GM23338 (cell line): ENCODE results near the gene PPP1R9B. TPM values are rescaled to one million over a fixed set of nuclear protein-coding genes. Genes with fewer than 3 reads are reported as not detected.

Experiments used
- ATAC-seq: fragments of 200-7000 bp; cut with Tn5 transposase; 3 replicates; pipeline ENCODE4 v1.9.1; 2020
- DNase-seq: peaks from one replicate; pipeline ENCODE4 v3.0.0-alpha.2; 2015; ENCODE audit warnings: low spot score
- H2AFZ ChIP-seq: fragments of 200-600 bp; sonication (generic); 2 replicates; pipeline ENCODE4 v1.8.0; 2016; ENCODE audit warnings: antibody characterized with exemption, mild to moderate bottlenecking, moderate library complexity
- H3F3A ChIP-seq: fragments of 200-600 bp; sonication (generic); replicated peaks from 2 replicates; pipeline ENCODE4 v1.8.0; 2017; ENCODE audit warnings: antibody characterized with exemption, mixed run types, low read depth
- H3K27ac ChIP-seq: fragments of 200-600 bp; sonication (generic); 2 replicates; pipeline ENCODE4 v1.6.1; 2016; ENCODE audit warnings: low read depth
- H3K27me3 ChIP-seq: fragments of 200-600 bp; sonication (generic); 2 replicates; pipeline ENCODE4 v1.8.0; 2016; ENCODE audit warnings: mild to moderate bottlenecking, mixed run types, moderate library complexity; ENCODE audit not compliant: insufficient read depth
- H3K36me3 ChIP-seq: fragments of 200-600 bp; sonication (generic); 2 replicates; pipeline ENCODE4 v1.8.0; 2016; ENCODE audit warnings: mild to moderate bottlenecking; ENCODE audit not compliant: insufficient read depth
- H3K4me1 ChIP-seq: fragments of 200-600 bp; sonication (generic); 2 replicates; pipeline ENCODE4 v1.8.0; 2016; ENCODE audit warnings: mild to moderate bottlenecking, moderate library complexity; ENCODE audit not compliant: insufficient read depth
- H3K4me2 ChIP-seq: fragments of 200-600 bp; sonication (generic); 2 replicates; pipeline ENCODE4 v1.7.1; 2017; ENCODE audit warnings: mixed run types
- H3K4me3 ChIP-seq: fragments of 200-600 bp; sonication (generic); 2 replicates; pipeline ENCODE4 v1.6.1; 2016; ENCODE audit warnings: mixed run types
- H3K79me2 ChIP-seq: fragments of 200-600 bp; sonication (generic); replicated peaks from 2 replicates; pipeline ENCODE4 v1.8.0; 2017; ENCODE audit warnings: mild to moderate bottlenecking; ENCODE audit not compliant: insufficient read depth
- H3K9me2 ChIP-seq: fragments of 200-600 bp; sonication (generic); 2 replicates; pipeline ENCODE4 v1.8.0; 2017; ENCODE audit not compliant: insufficient read depth
- H4K20me1 ChIP-seq: fragments of 200-600 bp; sonication (generic); replicated peaks from 2 replicates; pipeline ENCODE4 v1.8.0; 2017; ENCODE audit warnings: mild to moderate bottlenecking; ENCODE audit not compliant: insufficient read depth
- H3K27ac Mint-ChIP-seq: 2 replicates; pipeline ENCODE4 v1.8.0; 2020; ENCODE audit warnings: inconsistent platforms, mild to moderate bottlenecking, moderate library complexity, mixed read lengths
- H3K27me3 Mint-ChIP-seq: 3 replicates; pipeline ENCODE4 v1.8.0; 2022; ENCODE audit warnings: low read depth, mild to moderate bottlenecking, moderate library complexity, mixed read lengths, inconsistent platforms; ENCODE audit not compliant: insufficient read depth, poor library complexity
- H3K36me3 Mint-ChIP-seq: 3 replicates; pipeline ENCODE4 v1.8.0; 2021; ENCODE audit warnings: low read depth, mild to moderate bottlenecking, inconsistent platforms, moderate library complexity, mixed read lengths
- H3K4me1 Mint-ChIP-seq: 3 replicates; pipeline ENCODE4 v1.8.0; 2020; ENCODE audit warnings: mild to moderate bottlenecking, inconsistent platforms, mixed read lengths
- H3K4me3 Mint-ChIP-seq: 3 replicates; pipeline ENCODE4 v1.8.0; 2021; ENCODE audit warnings: moderate library complexity, mild to moderate bottlenecking, inconsistent platforms, mixed read lengths
- H3K9me3 Mint-ChIP-seq: 3 replicates; pipeline ENCODE4 v1.8.0; 2020; ENCODE audit warnings: moderate library complexity, mild to moderate bottlenecking, inconsistent platforms, mixed read lengths
- CREB1 ChIP-seq: fragments of 250-450 bp; sonication (Bioruptor Pico); IDR thresholded peaks from 2 replicates; pipeline ENCODE4 v1.5.0; 2020; ENCODE audit warnings: low read depth, mild to moderate bottlenecking, moderate library complexity
- ETS1 ChIP-seq: IDR thresholded peaks from 2 replicates; pipeline ENCODE4 v1.6.1; 2016; ENCODE audit warnings: antibody characterized with exemption
- EZH2phosphoT487 ChIP-seq: fragments of 200-600 bp; sonication (generic); IDR thresholded peaks from one replicate; pipeline ENCODE4 v1.8.1; 2018; ENCODE audit warnings: antibody characterized with exemption; ENCODE audit not compliant: unreplicated experiment
- JUNB ChIP-seq: IDR thresholded peaks from one replicate; pipeline ENCODE4 v1.6.1; 2016; ENCODE audit warnings: antibody characterized with exemption; ENCODE audit not compliant: unreplicated experiment
- REST ChIP-seq: IDR thresholded peaks from one replicate; pipeline ENCODE4 v1.6.1; 2018; ENCODE audit warnings: antibody characterized with exemption; ENCODE audit not compliant: unreplicated experiment
- STAT1 ChIP-seq: IDR thresholded peaks from one replicate; pipeline ENCODE4 v1.6.1; 2016; ENCODE audit warnings: antibody characterized with exemption; ENCODE audit not compliant: unreplicated experiment
- ZNF331 ChIP-seq: fragments of 250-450 bp; sonication (Bioruptor Pico); IDR thresholded peaks from 2 replicates; pipeline ENCODE4 v1.5.0; 2020; ENCODE audit warnings: low read depth, mild to moderate bottlenecking, moderate library complexity
- ZNF462 ChIP-seq: fragments of 250-450 bp; sonication (Bioruptor Pico); IDR thresholded peaks from 2 replicates; pipeline ENCODE4 v1.5.0; 2020; ENCODE audit warnings: mild to moderate bottlenecking, moderate library complexity
- polyA plus RNA-seq: library from polyadenylated mRNA; unstranded; fragments of >200 nt; fragmentation: Nextera tagmentation; extraction: Ambion mirVana; gene quantifications from 2 replicates; pipeline ENCODE4 v1.2.1, GENCODE V29; 2016
- total RNA-seq: library from RNA; depleted of rRNA; stranded (reverse); fragments of >200 nt; shearing (Covaris generic); gene quantifications from 2 replicates; pipeline ENCODE4 v1.2.3, GENCODE V29; 2014

Gene PPP1R9B
- total and polyA plus RNA-seq, 2 experiments from 2014 or later = 2.1 to 10.5 TPM

- no peaks in the 10 kb centered on the region; the same call in 1 of the 2 replicates for H3K36me3 ChIP-seq
- no peaks in the 10 kb centered on the region for H4K20me1 ChIP-seq
- H3K4me1 Mint-ChIP-seq = peaks cover 14% of the 10 kb centered on the region
Observed at GRCh38 chr17:50139185-50139783, 11.2 kb downstream of the PPP1R9B start.

GRCh38 chr17:50137042-50137441, 13.4 kb downstream of the PPP1R9B start:
- H2AFZ ChIP-seq = no peak overlapping the region
- Mint-ChIP-seq H3K9me3 (no peaks in the 10 kb centered on the region), H3K27ac (no peak overlapping the region), H3K4me1 (peaks cover 34% of the 10 kb centered on the region), H3K36me3 (peaks cover 34% of the 10 kb centered on the region), H3K4me3 (no peak overlapping the region; the same call in 2 of the 3 replicates), H3K27me3 (peaks cover 25% of the 10 kb centered on the region)
- H3K27me3 ChIP-seq = peaks cover 12% of the 10 kb centered on the region; the same call in 1 of the 2 replicates
- H3K36me3 ChIP-seq = no peaks in the 10 kb centered on the region; the same call in 1 of the 2 replicates
- no peak overlapping the region for H3K27ac ChIP-seq
- DNase-seq = no peak
- ATAC-seq = no peak
- H4K20me1 ChIP-seq = no peaks in the 10 kb centered on the region
- H3K4me3 ChIP-seq = no peak overlapping the region
- H3K4me2 ChIP-seq = no peak overlapping the region
- H3K9me2 ChIP-seq = no peaks in the 10 kb centered on the region
- no peaks in the 10 kb centered on the region for H3K79me2 ChIP-seq
- no peaks in the 10 kb centered on the region for H3F3A ChIP-seq
- peaks cover 26% of the 10 kb centered on the region for H3K4me1 ChIP-seq
- TF ChIP-seq ZNF331 (CRISPR knock-in tag) = no peak
- TF ChIP-seq JUNB = no peak
- TF ChIP-seq ZNF462 = no peak
- no peak for TF ChIP-seq CREB1 (CRISPR knock-in tag)
- no peak for TF ChIP-seq ETS1

More at GRCh38 chr17:50139185-50139783, 11.2 kb downstream of the PPP1R9B start:
- TF ChIP-seq EZH2phosphoT487 (no peak), STAT1 (no peak), REST (no peak)
- DNase-seq (no peak), ATAC-seq (no peak)
- H3K79me2 ChIP-seq = no peaks in the 10 kb centered on the region
- no peaks in the 10 kb centered on the region for H3K9me2 ChIP-seq
- no peaks in the 10 kb centered on the region for H3K9me3 Mint-ChIP-seq
- H3K4me3 Mint-ChIP-seq = no peak overlapping the region
- peaks cover 9% of the 10 kb centered on the region for H3K4me1 ChIP-seq
- no peaks in the 10 kb centered on the region for H3K27me3 ChIP-seq
- H3F3A ChIP-seq = no peaks in the 10 kb centered on the region
- no peak overlapping the region for H3K4me3 ChIP-seq
- no peak overlapping the region for H2AFZ ChIP-seq
- H3K27me3 Mint-ChIP-seq = peaks cover 19% of the 10 kb centered on the region
- H3K36me3 Mint-ChIP-seq = peaks cover 48% of the 10 kb centered on the region
- no peak overlapping the region for H3K4me2 ChIP-seq
- H3K27ac Mint-ChIP-seq = no peak overlapping the region
- H3K27ac ChIP-seq = no peak overlapping the region
